B cell (primary cell): ENCODE measurements around the gene SIL1. TPM values are rescaled to one million over a fixed set of nuclear protein-coding genes. Genes with fewer than 3 reads are reported as not detected.

Experiments used
- ATAC-seq: fragments of 200-7000 bp; cut with Tn5 transposase; one replicate; pipeline ENCODE4 v1.10.0; 2021; ENCODE audit warnings: low read depth, mild to moderate bottlenecking, moderate number of reproducible peaks, moderate library complexity
- CTCF ChIA-PET: fragments of 350-600 bp; sonication (Branson Sonifier 250); formaldehyde crosslinking; loops from one replicate; lab custom pipeline; 2021; ENCODE audit warnings: antibody characterized with exemption, inconsistent platforms; lab: Charles Lee
- POLR2A ChIA-PET: fragments of 350-600 bp; sonication (Branson Sonifier 250); formaldehyde crosslinking; loops from one replicate; lab custom pipeline; 2021; ENCODE audit warnings: antibody characterized with exemption; lab: Charles Lee
- DNase-seq: peaks from one replicate; pipeline ENCODE4 v3.0.0; 2013
- H2AFZ ChIP-seq: 2 replicates; pipeline ENCODE4 v1.6.1; 2012; ENCODE audit warnings: mild to moderate bottlenecking, low read depth, low read length; ENCODE audit not compliant: insufficient read depth, poor library complexity, severe bottlenecking
- H3K27ac ChIP-seq, 2 donors: 1 replicate in 1 of 2; 2 replicates in 1 of 2; pipeline ENCODE4 v1.5.1; 2012 to 2013; ENCODE audit warnings: low read length in 2 of 2, mild to moderate bottlenecking in 2 of 2, moderate library complexity in 1 of 2
- H3K27me3 ChIP-seq, 4 experiments: fragments of 200-600 bp in 1 of 4; sonication (generic) in 1 of 4; replicated peaks in 1 of 4; 1 replicate in 2 of 4; 2 replicates in 2 of 4; pipeline versions ENCODE4 v1.6.1 to v1.7.0; 2013 to 2016; ENCODE audit warnings: low read length in 3 of 4, mild to moderate bottlenecking in 2 of 4, mixed read lengths in 1 of 4, moderate library complexity in 1 of 4; ENCODE audit not compliant: insufficient read depth in 4 of 4, control insufficient read depth in 3 of 4; ENCODE audit errors: control extremely low read depth in 1 of 4
- H3K36me3 ChIP-seq, 2 experiments: replicated peaks in 1 of 2; 1 replicate in 1 of 2; 2 replicates in 1 of 2; pipeline versions ENCODE4 v1.6.1 to v1.7.1; 2013; ENCODE audit warnings: low read length in 1 of 2; ENCODE audit not compliant: insufficient read depth in 2 of 2, control insufficient read depth in 1 of 2; ENCODE audit errors: control extremely low read depth in 1 of 2, extremely low read depth in 1 of 2
- H3K4me1 ChIP-seq, 2 donors: fragments of 200-600 bp in 1 of 2; sonication (generic) in 1 of 2; 1 replicate in 1 of 2; 2 replicates in 1 of 2; pipeline versions ENCODE4 v1.5.1 to v1.6.1; 2013 to 2017; ENCODE audit warnings: low read length in 2 of 2; ENCODE audit not compliant: control insufficient read depth in 2 of 2, insufficient read depth in 2 of 2
- H3K4me2 ChIP-seq: replicated peaks from 2 replicates; pipeline ENCODE3; 2012; ENCODE audit warnings: mild to moderate bottlenecking, low read depth, low read length; ENCODE audit not compliant: poor library complexity, severe bottlenecking
- H3K4me3 ChIP-seq, 5 experiments: fragments of 200-600 bp in 1 of 5; sonication (generic) in 1 of 5; 1 replicate in 3 of 5; 2 replicates in 2 of 5; pipeline versions ENCODE4 v1.5.1 to v1.7.0; 2011 to 2016; ENCODE audit warnings: low read length in 4 of 5, mild to moderate bottlenecking in 4 of 5, low read depth in 2 of 5, control low read depth in 1 of 5, moderate library complexity in 1 of 5; ENCODE audit not compliant: insufficient read depth in 1 of 5; ENCODE audit errors: control extremely low read depth in 1 of 5, extremely low read depth in 1 of 5
- H3K79me2 ChIP-seq: fragments of 200-600 bp; sonication (generic); one replicate; pipeline ENCODE4 v1.6.0; 2016; ENCODE audit warnings: low read length; ENCODE audit not compliant: control insufficient read depth, insufficient read depth
- H3K9ac ChIP-seq: fragments of 200-600 bp; sonication (generic); 2 replicates; pipeline ENCODE4 v1.6.1; 2017; ENCODE audit warnings: mild to moderate bottlenecking, low read length, moderate library complexity
- H3K9me3 ChIP-seq, 3 donors: one replicate each; pipeline versions ENCODE4 v1.6.1 to v1.7.1; 2013; ENCODE audit warnings: low read length in 2 of 3; ENCODE audit not compliant: control insufficient read depth in 2 of 3, insufficient read depth in 1 of 3; ENCODE audit errors: control extremely low read depth in 1 of 3
- H4K20me1 ChIP-seq: 2 replicates; pipeline ENCODE4 v1.6.0; 2012; ENCODE audit warnings: mild to moderate bottlenecking, low read length; ENCODE audit not compliant: insufficient read depth, control insufficient read depth, poor library complexity, severe bottlenecking
- H3K27ac Mint-ChIP-seq: one replicate; pipeline ENCODE4 v1.8.0; 2021; ENCODE audit warnings: mixed read lengths
- H3K27me3 Mint-ChIP-seq: one replicate; pipeline ENCODE4 v1.8.0; 2021; ENCODE audit warnings: mixed read lengths
- H3K4me1 Mint-ChIP-seq: one replicate; pipeline ENCODE4 v1.8.0; 2021; ENCODE audit warnings: mixed read lengths
- H3K4me3 Mint-ChIP-seq: one replicate; pipeline ENCODE4 v1.8.0; 2021; ENCODE audit warnings: mixed read lengths
- H3K9me3 Mint-ChIP-seq: one replicate; pipeline ENCODE4 v1.8.0; 2022; ENCODE audit warnings: mixed read lengths; ENCODE audit not compliant: insufficient read depth
- CTCF ChIP-seq: fragments of 200-600 bp; IDR thresholded peaks from one replicate; pipeline ENCODE4 v1.8.0; 2022; ENCODE audit warnings: antibody characterized with exemption, mild to moderate bottlenecking
- WGBS: methylation state at CpG from one replicate; pipeline ENCODE4 v1.1.5; 2013; ENCODE audit warnings: missing lambda C conversion rate; ENCODE audit not compliant: insufficient coverage; 5-methylcytosine and 5-hydroxymethylcytosine counted together
- intact Hi-C: fragments of 100-400 bp; cut with micrococcal nuclease; formaldehyde crosslinking; loops from one replicate; pipeline ENCODE4 v1.10.0; 2022
- polyA plus RNA-seq: library from polyadenylated mRNA; depleted of rRNA; stranded (reverse); fragments of >200 nt; gene quantifications from 2 replicates; pipeline ENCODE4 v1.2.3, GENCODE V29; 2012
- total RNA-seq, 2 donors: library from RNA; stranded (reverse); fragments of 120-200 nt in 1 of 2; gene quantifications; 1 replicate in 1 of 2; 2 replicates in 1 of 2; pipeline versions ENCODE4 v1.2.3 to v1.2.4, GENCODE V29; 2013 to 2022

The SIL1 gene
- total and polyA plus RNA-seq, 2 donors (not counting 1 experiment from before 2014, with no cell fraction given) = 16.9 to 19.8 TPM

- H3K27me3 ChIP-seq = no peaks in the 10 kb centered on the region
- POLR2A ChIA-PET = no interaction called here
- intact Hi-C loops = no loop called here
- peaks cover 19 to 21% of the 10 kb centered on the region in 2 donors for H3K4me1 ChIP-seq
- ATAC-seq (peak; percentile 47), DNase-seq (peak; percentile 50)
- H3K9me3 Mint-ChIP-seq = no peaks in the 10 kb centered on the region
- peak overlapping the region; percentile 65 for H3K27ac Mint-ChIP-seq
- no peak overlapping the region for H3K27ac ChIP-seq
- H3K79me2 ChIP-seq = no peaks in the 10 kb centered on the region
- TF ChIP-seq CTCF = no peak
- peaks cover 29% of the 10 kb centered on the region for H3K4me1 Mint-ChIP-seq
- no peak overlapping the region for H2AFZ ChIP-seq
- H4K20me1 ChIP-seq = no peaks in the 10 kb centered on the region
- H3K27me3 Mint-ChIP-seq = no peaks in the 10 kb centered on the region
- H3K9me3 ChIP-seq = no peaks in the 10 kb centered on the region
- peak overlapping the region; percentile 30 for H3K4me3 Mint-ChIP-seq
- H3K4me2 ChIP-seq = peak overlapping the region; percentile 23
- WGBS = no CpG with 5 or more reads among the region's 1 CpG
- no peak overlapping the region for H3K9ac ChIP-seq
- no peaks in the 10 kb centered on the region for H3K36me3 ChIP-seq
- no peak overlapping the region for H3K4me3 ChIP-seq
- CTCF ChIA-PET = interaction anchor here (1.1 kb wide), 1 partner anchor 93 kb away, joined by 3 read pairs; no protein-coding TSS in a partner anchor
Observed at GRCh38 chr5:139094154-139095131, 103.7 kb downstream of the SIL1 start.

- ChIA-PET CTCF (no interaction called here), POLR2A (no interaction called here)
- no peak for TF ChIP-seq CTCF
- Mint-ChIP-seq H3K4me1 (peaks cover 29% of the 10 kb centered on the region), H3K4me3 (no peak overlapping the region), H3K27me3 (no peaks in the 10 kb centered on the region), H3K9me3 (no peaks in the 10 kb centered on the region), H3K27ac (no peak overlapping the region)
- intact Hi-C loops = no loop called here
- Histone ChIP-seq H2AFZ (no peak overlapping the region), H3K36me3 (no peaks in the 10 kb centered on the region), H3K79me2 (no peaks in the 10 kb centered on the region), H3K9me3 (no peaks in the 10 kb centered on the region), H3K4me2 (no peak overlapping the region), H3K4me1 (peaks cover 19 to 21% of the 10 kb centered on the region in 2 donors), H4K20me1 (no peaks in the 10 kb centered on the region), H3K27ac (no peak overlapping the region), H3K9ac (no peak overlapping the region), H3K4me3 (no peak overlapping the region), H3K27me3 (no peaks in the 10 kb centered on the region)
- WGBS = 84% methylated on average over 4 of the region's 5 CpGs
- ATAC-seq = no peak
- DNase-seq = no peak
Observed at GRCh38 chr5:139092741-139093343, 105.3 kb downstream of the SIL1 start.
